AG09309 (cell line): ENCODE data around the gene RFX2.

ENCODE experiments used
- DNase-seq: peaks from one replicate; pipeline ENCODE4 v3.0.0-alpha.2; 2010; ENCODE audit warnings: low read depth
- H3K4me3 ChIP-seq: 2 replicates; pipeline ENCODE4 v1.5.1; 2011; ENCODE audit warnings: mild to moderate bottlenecking, low read depth, low read length, moderate library complexity; ENCODE audit not compliant: control insufficient read depth
- TF ChIP-seq, protein P1 (sequence below): IDR thresholded peaks from 2 replicates; pipeline ENCODE4 v1.5.1; 2011; ENCODE audit warnings: mild to moderate bottlenecking, low read depth, low read length, inconsistent platforms; ENCODE audit not compliant: insufficient read depth, control insufficient read depth; ENCODE audit errors: missing control alignments

Gene RFX2

DNA sequence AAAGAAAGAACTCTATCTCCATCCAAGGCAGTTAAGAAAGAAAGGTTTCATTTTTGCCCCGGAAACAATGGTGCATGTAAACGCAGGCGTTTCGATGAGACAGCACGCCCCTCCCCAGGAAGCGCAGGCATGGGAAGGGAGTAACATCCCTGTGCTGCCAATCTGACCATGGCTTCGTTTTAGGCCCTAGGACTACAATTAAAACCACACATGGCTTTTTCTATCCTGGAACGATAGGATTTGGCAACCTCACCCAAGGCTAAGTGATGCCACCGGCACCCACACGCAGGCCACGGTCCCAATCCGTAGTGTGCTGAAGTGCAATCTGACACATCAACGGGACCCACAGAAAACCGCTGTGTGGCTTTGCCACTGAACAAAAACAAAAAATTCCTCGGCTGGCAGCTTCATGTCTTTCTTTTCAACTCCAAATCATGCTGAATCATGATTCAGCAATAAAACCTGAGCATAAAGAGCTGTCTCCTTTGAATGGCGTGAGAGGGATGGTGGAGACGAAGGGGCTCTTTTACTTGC lies 156.6 kb downstream of the RFX2 start:
- peak; percentile 25 for DNase-seq
- H3K4me3 ChIP-seq: no peak overlapping the region
- TF ChIP-seq, protein P1, sequence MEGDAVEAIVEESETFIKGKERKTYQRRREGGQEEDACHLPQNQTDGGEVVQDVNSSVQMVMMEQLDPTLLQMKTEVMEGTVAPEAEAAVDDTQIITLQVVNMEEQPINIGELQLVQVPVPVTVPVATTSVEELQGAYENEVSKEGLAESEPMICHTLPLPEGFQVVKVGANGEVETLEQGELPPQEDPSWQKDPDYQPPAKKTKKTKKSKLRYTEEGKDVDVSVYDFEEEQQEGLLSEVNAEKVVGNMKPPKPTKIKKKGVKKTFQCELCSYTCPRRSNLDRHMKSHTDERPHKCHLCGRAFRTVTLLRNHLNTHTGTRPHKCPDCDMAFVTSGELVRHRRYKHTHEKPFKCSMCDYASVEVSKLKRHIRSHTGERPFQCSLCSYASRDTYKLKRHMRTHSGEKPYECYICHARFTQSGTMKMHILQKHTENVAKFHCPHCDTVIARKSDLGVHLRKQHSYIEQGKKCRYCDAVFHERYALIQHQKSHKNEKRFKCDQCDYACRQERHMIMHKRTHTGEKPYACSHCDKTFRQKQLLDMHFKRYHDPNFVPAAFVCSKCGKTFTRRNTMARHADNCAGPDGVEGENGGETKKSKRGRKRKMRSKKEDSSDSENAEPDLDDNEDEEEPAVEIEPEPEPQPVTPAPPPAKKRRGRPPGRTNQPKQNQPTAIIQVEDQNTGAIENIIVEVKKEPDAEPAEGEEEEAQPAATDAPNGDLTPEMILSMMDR: no peak

DNA sequence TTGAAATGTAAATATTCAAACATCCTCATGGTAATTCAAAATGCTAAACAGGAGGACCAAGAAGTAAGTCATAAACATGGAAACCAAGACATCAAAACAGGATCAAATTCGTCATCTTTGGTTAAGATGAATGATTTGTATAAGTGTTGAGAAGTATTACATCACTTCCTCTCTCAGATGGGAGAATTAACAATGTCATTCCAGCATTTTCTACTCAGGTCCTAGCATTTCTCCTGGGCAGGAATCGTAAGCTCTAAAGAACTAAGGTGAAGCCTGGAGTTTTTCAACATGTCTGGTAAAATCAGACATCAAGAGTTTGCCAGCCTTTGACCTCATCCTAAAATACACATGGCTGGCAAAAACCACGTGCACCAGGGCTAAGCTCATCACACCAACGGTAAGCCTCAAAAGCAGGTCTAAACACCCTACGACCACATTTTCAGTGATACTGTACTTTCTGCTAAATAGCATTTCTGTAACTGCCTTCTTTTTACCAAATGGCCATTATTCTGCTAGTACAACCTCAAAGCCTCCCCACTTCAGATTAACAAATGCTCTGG lies 157.2 kb downstream of the RFX2 start:
- TF ChIP-seq, protein P1: no peak

DNA sequence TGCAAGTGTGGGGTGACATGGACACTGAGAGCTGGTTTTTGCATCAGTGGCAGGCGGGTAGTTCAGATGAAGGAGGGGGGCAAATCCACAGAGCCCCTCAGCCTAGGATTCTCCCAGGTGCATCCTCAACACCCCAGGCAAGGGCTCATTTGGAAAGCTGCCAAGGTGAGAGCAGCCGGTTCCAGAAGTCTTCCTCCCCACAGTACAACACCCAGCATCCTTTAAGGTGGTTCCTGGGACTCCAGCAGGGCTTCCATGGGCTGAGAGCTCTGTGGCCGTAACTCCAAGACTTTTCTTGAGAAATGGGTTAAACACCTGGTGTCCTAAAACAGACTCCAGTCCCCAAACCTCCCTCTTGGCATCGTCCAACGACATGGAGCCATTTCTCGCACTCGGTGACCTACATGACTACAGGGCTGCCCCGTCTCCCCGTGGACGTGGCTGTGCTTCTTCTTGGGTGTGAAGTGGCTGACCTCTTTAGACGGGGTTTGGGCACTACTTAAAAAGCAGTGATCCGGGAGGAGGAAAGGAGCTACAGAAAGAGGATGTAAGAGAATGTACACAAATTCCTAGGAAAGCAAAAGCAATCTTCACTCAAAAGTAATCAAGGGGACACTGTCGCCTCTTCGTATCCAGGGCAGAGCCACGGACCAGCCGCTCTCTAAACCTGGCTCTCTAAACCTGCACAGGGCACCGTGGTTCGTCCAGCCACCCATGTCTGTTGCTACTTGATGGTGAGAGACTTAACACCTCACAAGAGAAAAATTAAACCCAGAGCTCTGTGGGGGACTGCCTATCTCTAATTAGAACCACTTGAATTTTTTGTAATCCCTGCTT lies 157.9 kb downstream of the RFX2 start:
- TF ChIP-seq, protein P1: no peak
- H3K4me3 ChIP-seq: no peak overlapping the region
- no peak for DNase-seq

More for the DNA sequence above, 157.2 kb downstream of the RFX2 start:
- no peak for DNase-seq
- no peak overlapping the region for H3K4me3 ChIP-seq

DNA sequence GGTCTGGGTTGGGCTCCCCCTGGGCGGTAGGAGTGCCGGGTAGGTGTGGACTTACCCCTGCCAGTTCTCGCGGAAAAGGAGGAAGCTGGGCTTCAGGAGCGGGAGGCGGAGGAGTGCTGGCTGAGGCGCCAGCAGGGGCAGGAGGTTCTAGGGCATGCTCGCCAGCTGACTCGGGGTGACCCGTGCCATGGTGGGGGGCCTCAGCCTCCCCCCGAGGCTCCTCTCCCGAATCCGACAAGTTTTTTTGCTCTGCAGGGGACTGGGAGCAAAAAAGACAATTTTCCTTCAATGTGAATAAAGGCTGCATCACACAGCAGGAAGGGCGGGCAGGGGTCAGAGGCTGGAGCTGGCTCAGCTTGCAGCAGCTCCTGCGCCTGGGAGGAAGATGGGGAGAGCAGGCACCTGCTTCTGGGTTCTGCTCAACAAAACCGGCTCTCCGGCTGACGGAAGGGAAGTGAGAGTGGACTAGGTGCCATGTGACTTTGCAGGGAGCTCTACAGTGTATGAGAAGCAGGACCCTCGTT lies 158.9 kb downstream of the RFX2 start:
- DNase-seq: no peak
- TF ChIP-seq, protein P1: no peak
- H3K4me3 ChIP-seq: no peak overlapping the region

DNA sequence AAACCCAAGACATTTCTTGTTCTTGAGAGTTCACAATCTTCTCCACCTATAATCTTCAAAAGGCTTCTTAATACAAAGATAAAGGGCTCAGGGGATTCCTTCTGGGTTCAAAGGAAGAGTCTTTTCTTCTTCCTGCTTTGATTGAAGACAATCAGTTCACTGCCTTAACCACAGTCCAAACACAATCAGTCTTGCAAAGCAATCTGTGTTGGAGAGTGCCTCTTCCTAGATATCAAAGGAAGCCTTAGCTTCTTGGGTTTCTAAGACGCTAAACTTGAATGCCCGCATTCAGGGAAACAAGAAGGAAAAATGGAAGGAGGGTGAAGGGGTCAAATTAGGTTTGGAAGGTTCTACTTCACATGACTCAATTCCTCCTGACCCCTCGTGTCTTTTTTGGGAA lies 159.6 kb downstream of the RFX2 start:
- no peak for DNase-seq
- H3K4me3 ChIP-seq: no peak overlapping the region
- TF ChIP-seq, protein P1: no peak

DNA sequence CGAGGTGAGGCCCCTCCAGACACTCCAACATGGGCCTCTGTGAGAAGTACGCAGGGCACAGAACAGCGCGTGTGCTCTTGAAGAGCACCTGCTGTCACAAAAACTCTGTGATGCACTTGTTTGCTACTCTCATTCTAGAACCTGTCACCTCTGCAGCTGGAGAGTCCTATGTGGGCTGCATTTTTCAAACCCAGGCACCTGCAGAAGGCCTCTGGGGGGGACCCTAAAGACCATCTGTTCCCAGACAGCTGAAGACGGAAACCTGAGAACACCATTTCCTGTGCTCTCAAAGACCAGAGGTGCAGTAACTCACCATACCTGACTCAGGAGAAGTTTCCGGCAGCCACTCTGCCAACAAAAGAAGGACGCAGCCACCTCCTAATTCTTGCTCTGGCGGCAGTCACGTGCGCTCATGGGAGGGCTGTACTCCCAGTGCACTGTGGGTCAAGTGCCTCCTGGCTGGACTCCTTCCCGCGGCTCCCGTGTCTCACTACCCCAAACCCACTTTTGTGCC lies 160.5 kb downstream of the RFX2 start:
- H3K4me3 ChIP-seq: no peak overlapping the region
- TF ChIP-seq, protein P1: no peak
- DNase-seq: no peak
